Mammary epithelial cell (primary cell): ENCODE data around the gene EFCAB9.

Source experiments
- CTCF ChIP-seq, 2 donors: IDR thresholded peaks in 1 of 2; conservative IDR thresholded peaks in 1 of 2; 2 replicates each; pipeline ENCODE4 v1.5.1; 2011 to 2012; ENCODE audit warnings: inconsistent platforms in 2 of 2, low read length in 2 of 2, mild to moderate bottlenecking in 2 of 2, control low read depth in 1 of 2, low read depth in 1 of 2; ENCODE audit not compliant: insufficient read depth in 1 of 2; ENCODE audit errors: extremely low read depth in 1 of 2
- EZH2 ChIP-seq: IDR thresholded peaks from 2 replicates; pipeline ENCODE4 v1.6.1; 2012; ENCODE audit warnings: low read length, inconsistent platforms, borderline replicate concordance

- TF ChIP-seq EZH2 (no peak), CTCF (conservative IDR thresholded peaks at IDR 0.05 in 1 of 2, IDR thresholded peaks at IDR 0.05 in 1 of 2; ENCODE audit: extremely low read depth in 1 of 2, insufficient read depth in 1 of 2, low read depth in 1 of 2, low read length in 2 of 2) (no peak)
Observed at GRCh38 chr5:172149073-172149472, 44.9 kb upstream of the EFCAB9 start.
